Calu3 (cell line): Measurements from ENCODE around the gene GLOD4. TPM values are rescaled to one million over a fixed set of nuclear protein-coding genes. Genes with fewer than 3 reads are reported as not detected.
"Not testable (repeated sequence)": the region's sequence is repeated elsewhere in the genome, so short reads cannot be mapped to it uniquely, and the experiment has no call there.

Experiments used
- Bru-seq: library from RNA; stranded (reverse); fragments of 400-500 nt; gene quantifications from one replicate; lab custom pipeline; 2021; lab: Mats Ljungman, UMichigan
- BruChase-seq, 2 experiments: library from RNA; stranded (reverse); fragments of 400-500 nt; gene quantifications; one replicate each; lab custom pipeline; 2021; lab: Mats Ljungman, UMichigan
- BruUV-seq: library from RNA; stranded (reverse); fragments of 400-500 nt; replicated peaks from 2 replicates; lab custom pipeline; 2021; lab: Mats Ljungman, UMichigan
- CTCF ChIA-PET: fragments of 300-600 bp; sonication (Branson Sonifier 250); formaldehyde crosslinking; loops from one replicate; lab custom pipeline; 2022; ENCODE audit warnings: antibody characterized with exemption; lab: Charles Lee
- DNase-seq: peaks from one replicate; pipeline ENCODE4 v3.0.0; 2022
- H3K27ac Mint-ChIP-seq: one replicate; pipeline ENCODE4 v1.8.0; 2022; ENCODE audit warnings: mixed read lengths; ENCODE audit not compliant: unreplicated experiment
- H3K27me3 Mint-ChIP-seq: one replicate; pipeline ENCODE4 v1.8.0; 2022; ENCODE audit warnings: mixed read lengths; ENCODE audit not compliant: unreplicated experiment
- H3K36me3 Mint-ChIP-seq: one replicate; pipeline ENCODE4 v1.8.0; 2022; ENCODE audit warnings: mild to moderate bottlenecking, moderate library complexity, mixed read lengths; ENCODE audit not compliant: insufficient read depth, unreplicated experiment
- H3K4me1 Mint-ChIP-seq: one replicate; pipeline ENCODE4 v1.8.0; 2022; ENCODE audit warnings: mild to moderate bottlenecking, low read depth, mixed read lengths; ENCODE audit not compliant: unreplicated experiment
- H3K4me3 Mint-ChIP-seq: one replicate; pipeline ENCODE4 v1.8.0; 2022; ENCODE audit warnings: mild to moderate bottlenecking, low read depth, moderate library complexity, mixed read lengths; ENCODE audit not compliant: unreplicated experiment
- H3K9me3 Mint-ChIP-seq: one replicate; pipeline ENCODE4 v1.8.0; 2022; ENCODE audit warnings: low read depth, mixed read lengths; ENCODE audit not compliant: unreplicated experiment
- intact Hi-C: fragments of 100-400 bp; cut with micrococcal nuclease; formaldehyde crosslinking; loops from one replicate; pipeline ENCODE4 v1.10.0; 2022; ENCODE audit not compliant: unreplicated experiment
- long read RNA-seq: library from polyadenylated mRNA; stranded (forward); transcript quantifications from one replicate; pipeline ENCODE4 v2.0.0, GENCODE V29; 2022
- total RNA-seq: library from RNA; stranded (reverse); gene quantifications from 2 replicates; pipeline ENCODE4 v1.2.3, GENCODE V29; 2022
- TF ChIP-seq, protein P1 (sequence below): fragments of 200-600 bp; IDR thresholded peaks from one replicate; pipeline ENCODE4 v1.8.0; 2022; ENCODE audit warnings: antibody characterized with exemption; ENCODE audit not compliant: unreplicated experiment

Gene GLOD4, protein sequence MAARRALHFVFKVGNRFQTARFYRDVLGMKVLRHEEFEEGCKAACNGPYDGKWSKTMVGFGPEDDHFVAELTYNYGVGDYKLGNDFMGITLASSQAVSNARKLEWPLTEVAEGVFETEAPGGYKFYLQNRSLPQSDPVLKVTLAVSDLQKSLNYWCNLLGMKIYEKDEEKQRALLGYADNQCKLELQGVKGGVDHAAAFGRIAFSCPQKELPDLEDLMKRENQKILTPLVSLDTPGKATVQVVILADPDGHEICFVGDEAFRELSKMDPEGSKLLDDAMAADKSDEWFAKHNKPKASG
- total RNA-seq (56.9 and 65.7 TPM in 2 replicates), Bru-seq, nascent RNA (percentile 73 among the genes with signal in this experiment), BruChase-seq, experiment 1, labeled RNA remaining after a 6-hour chase (percentile 83 among the genes with signal in this experiment), BruChase-seq, experiment 2, labeled RNA remaining after a 2-hour chase (percentile 73 among the genes with signal in this experiment)
- long read RNA-seq, transcript GLOD4-202 (9 exons, 2,059 nt), result major isoform, 113 of 121 reads
- long read RNA-seq, partial matches to known transcripts, result 4 of 121 reads
- long read RNA-seq, other reads (novel, unspliced or antisense), result 4 of 121 reads

DNA sequence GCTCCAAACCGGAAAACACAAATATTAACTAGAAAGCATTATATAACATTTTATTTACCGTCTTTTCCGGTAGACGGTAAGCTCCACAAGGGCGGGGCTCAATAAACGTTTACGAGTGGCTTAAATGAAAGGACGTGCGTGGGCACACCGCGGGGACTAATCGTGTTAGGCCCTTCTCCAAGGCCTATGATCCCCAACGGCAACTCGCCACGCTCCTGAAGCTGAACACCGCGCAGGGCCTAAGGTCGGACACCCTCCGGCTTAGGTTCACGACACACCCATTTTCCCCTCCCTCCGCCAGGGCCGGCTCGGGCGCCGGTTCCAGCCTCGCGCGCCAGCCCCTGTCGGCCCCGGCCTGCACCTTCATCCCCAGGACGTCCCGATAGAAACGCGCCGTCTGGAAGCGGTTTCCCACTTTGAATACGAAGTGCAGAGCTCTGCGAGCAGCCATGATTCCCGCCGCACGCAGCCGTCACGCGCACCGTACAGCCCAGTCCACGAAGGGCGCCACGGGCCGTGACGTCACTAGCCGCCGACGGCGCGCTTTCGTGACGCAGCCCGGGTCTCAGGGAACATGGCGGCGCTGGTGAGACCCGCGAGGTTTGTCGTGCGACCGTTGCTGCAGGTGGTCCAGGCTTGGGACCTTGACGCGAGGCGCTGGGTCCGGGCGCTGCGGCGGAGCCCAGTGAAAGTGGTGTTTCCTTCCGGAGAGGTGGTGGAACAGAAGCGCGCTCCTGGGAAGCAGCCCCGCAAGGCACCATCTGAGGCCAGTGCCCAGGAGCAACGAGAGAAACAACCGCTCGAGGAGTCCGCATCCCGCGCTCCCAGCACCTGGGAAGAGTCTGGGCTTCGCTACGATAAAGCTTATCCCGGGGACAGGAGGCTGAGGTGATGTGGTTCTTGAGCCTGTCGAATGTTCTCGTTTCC, at the start of gene GLOD4, which contains the start of gene MRM3:
GLOD4 (minus strand) TSS at position 476 of the 927 bp plus-strand sequence; CDS start at position 451, 25 bp downstream.
MRM3 (plus strand) TSS at position 549 of the 927 bp plus-strand sequence; CDS start at position 575, 26 bp downstream.
- intact Hi-C loops, result no loop called here
- TF ChIP-seq, protein P1, sequence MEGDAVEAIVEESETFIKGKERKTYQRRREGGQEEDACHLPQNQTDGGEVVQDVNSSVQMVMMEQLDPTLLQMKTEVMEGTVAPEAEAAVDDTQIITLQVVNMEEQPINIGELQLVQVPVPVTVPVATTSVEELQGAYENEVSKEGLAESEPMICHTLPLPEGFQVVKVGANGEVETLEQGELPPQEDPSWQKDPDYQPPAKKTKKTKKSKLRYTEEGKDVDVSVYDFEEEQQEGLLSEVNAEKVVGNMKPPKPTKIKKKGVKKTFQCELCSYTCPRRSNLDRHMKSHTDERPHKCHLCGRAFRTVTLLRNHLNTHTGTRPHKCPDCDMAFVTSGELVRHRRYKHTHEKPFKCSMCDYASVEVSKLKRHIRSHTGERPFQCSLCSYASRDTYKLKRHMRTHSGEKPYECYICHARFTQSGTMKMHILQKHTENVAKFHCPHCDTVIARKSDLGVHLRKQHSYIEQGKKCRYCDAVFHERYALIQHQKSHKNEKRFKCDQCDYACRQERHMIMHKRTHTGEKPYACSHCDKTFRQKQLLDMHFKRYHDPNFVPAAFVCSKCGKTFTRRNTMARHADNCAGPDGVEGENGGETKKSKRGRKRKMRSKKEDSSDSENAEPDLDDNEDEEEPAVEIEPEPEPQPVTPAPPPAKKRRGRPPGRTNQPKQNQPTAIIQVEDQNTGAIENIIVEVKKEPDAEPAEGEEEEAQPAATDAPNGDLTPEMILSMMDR, result no peak
- Mint-ChIP-seq H3K36me3 (peaks cover 27% of the 10 kb centered on the region), H3K4me3 (peak within 1 kb of the TSS; percentile 94), H3K9me3 (no peaks in the 10 kb centered on the region), H3K27me3 (no peaks in the 10 kb centered on the region), H3K27ac (peak within 1 kb of the TSS; percentile 91), H3K4me1 (no peaks in the 10 kb centered on the region)
- peak; percentile 88 for DNase-seq
- CTCF ChIA-PET, result interaction anchor here (0.7 to 0.9 kb wide), 2 partner anchors 81 to 215 kb away, joined by 3 read pairs; partner anchors contain the start of gene TIMM22
- TSS peak; percentile 58 for BruUV-seq

- BruUV-seq, result no TSS peak
- Mint-ChIP-seq H3K36me3 (no peaks in the 10 kb centered on the region), H3K4me3 (no peak overlapping the region)
Measured at GRCh38 chr17:830950-831349, 48.9 kb upstream of the GLOD4 start.

GRCh38 chr17:830381-830780, 48.3 kb upstream of the GLOD4 start:
- Mint-ChIP-seq H3K4me3 (no peak overlapping the region), H3K36me3 (no peaks in the 10 kb centered on the region), H3K27me3 (no peaks in the 10 kb centered on the region), H3K9me3 (no peaks in the 10 kb centered on the region), H3K27ac (no peak overlapping the region), H3K4me1 (no peaks in the 10 kb centered on the region)
- CTCF ChIA-PET, result no interaction called here
- BruUV-seq, result no TSS peak
- TF ChIP-seq, protein P1, result no peak
- intact Hi-C loops, result no loop called here
- no peak for DNase-seq

More at GRCh38 chr17:830950-831349, 48.9 kb upstream of the GLOD4 start:
- Mint-ChIP-seq H3K27me3 (no peaks in the 10 kb centered on the region), H3K4me1 (no peaks in the 10 kb centered on the region), H3K9me3 (no peaks in the 10 kb centered on the region), H3K27ac (no peak overlapping the region)
- CTCF ChIA-PET, result no interaction called here
- TF ChIP-seq, protein P1, result no peak
- intact Hi-C loops, result no loop called here
- no peak for DNase-seq

DNA sequence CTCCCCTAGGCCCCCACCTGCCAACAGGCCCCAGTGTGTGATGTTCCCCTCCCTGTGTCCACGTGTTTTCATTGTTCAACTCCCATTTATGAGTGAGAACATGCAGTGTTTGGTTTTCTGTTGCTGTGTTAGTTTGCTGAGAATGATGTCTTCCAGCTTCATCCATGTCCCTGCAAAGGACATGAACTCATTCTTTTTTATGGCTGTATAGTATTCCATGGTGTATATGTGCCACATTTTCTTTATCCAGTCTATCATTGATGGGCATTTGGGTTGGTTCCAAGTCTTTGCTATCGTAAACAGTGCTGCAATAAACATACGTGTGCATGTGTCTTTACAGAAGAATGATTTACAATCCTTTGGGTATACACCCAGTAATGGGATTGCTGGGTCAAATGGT, 47.5 kb upstream of the GLOD4 start:
- H3K9me3 Mint-ChIP-seq, H3K27ac Mint-ChIP-seq, H3K4me1 Mint-ChIP-seq, H3K27me3 Mint-ChIP-seq, CTCF ChIA-PET, intact Hi-C loops, H3K4me3 Mint-ChIP-seq, DNase-seq, BruUV-seq, H3K36me3 Mint-ChIP-seq: not testable (repeated sequence)
